NCI-H2107 treated with DMSO at 0.1 percent for 48 hours (cell line): ENCODE results near the gene PLXDC2.
"Not testable (repeated sequence)": the region's sequence is repeated elsewhere in the genome, so short reads cannot be mapped to it uniquely, and the experiment has no call there.

ENCODE experiments used
- DNase-seq: peaks from one replicate; lab custom pipeline; 2025; ENCODE audit not compliant: unreplicated experiment; lab: John Stamatoyannopoulos, UW

Gene PLXDC2

DNA sequence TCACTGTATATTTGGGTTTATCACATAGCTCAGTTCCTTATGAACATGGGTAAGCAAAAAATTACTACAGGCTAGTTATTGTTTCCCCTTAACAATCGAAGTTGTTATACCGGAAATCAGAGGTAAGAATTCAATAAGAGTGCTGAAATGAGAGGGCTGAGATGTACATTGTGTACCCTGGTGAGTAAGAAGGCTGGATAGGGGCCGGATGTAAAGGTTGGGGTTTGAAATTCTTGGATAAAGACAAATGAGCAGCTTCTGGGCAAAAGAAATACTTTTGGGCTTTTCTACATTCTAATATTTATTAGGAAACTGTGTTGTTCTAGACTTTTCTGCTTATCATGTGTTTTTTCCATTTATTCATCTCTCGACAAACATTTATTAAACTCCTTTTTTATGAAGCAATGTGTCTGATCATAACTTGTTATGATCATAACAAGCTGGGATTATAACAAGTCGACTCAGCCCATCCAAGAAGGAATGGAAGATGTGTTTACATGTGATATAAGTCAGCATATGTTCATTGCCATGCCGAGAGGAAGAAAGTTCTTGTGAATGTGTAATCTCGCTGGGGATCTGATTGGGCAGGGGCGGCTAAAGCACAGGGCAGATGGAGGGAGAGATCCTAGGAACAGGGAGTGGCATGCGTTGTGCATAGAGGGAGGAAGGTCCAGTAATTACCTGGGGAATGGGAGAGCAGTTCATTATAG, 155.3 kb downstream of the PLXDC2 start:
- no peak for DNase-seq

DNA sequence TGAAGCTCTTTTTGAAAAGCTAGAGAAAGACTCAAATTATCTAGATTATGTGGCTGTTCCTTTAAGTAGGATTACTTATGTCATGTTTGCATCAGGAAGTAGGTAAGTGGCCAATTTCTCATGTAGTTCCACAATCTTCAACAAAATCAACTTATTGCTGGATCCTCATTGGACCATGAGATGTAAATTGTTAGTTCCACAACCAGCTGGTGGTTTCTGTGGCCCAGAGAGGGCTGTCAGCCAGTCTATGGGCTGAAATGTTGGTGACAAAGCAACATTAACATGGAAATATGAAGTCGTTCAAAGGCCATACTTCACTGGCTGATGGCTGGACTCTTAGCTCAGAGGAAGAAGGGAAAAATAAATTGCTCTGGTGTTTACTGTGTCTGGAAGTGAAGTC, 157.9 kb downstream of the PLXDC2 start:
- DNase-seq = no peak

DNA sequence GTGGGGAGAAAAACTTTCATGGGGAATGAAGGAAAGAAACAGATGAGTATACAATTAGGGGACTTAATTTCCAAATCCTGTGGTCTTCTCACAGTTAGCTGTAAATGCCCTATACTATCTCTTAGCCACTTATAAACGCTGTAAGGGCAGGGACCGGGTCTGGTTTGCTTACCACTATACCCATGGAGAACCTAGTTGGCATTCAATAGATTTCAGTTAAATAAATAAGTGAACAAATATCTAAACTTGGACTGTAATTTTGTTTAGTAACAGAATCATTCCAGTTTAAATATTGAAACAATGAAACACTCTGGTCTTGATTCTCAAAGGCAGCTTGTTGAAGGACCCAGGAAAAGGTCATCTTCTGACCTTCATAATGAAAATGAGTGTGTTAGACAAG, 158.3 kb downstream of the PLXDC2 start:
- DNase-seq = no peak

DNA sequence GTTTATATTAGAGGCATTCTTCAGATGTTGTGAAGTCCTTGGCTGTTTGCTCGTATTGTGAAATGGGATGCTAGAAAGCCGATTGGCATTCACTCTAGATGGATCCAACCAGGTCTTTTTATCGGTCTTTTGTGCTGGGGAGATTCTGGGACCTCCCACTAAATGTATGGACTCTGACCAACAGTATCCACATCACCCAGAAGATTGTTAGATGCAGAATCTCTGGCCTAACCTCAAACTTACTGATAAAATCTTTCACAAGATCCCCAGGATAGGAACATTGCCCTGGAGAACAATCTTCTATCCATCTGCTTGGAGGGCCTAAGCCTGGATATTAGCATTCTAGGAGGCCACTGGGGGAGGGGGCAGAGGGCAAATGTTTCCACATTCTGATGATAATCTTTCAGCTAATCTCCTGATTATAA, 160.9 kb downstream of the PLXDC2 start:
- DNase-seq = no peak

DNA sequence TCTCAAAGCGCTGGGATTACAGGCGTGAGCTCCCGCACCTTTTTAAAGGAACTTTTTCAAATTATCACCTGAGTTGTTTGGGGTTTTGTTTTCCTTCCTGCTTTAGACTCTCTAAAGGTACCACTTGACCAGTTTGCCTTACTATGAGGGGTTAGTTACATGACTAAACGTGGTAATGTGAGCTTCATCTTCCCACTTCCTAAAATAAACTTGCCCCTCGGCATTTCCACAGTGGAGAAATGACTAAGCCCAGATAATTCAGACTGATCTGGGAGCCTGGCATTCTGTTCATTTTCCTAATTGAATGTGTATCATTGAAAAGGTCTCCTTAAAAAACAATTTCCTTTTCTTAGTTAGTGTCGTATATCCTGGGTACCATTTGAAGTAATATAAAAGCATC, 163.4 kb downstream of the PLXDC2 start:
- DNase-seq = no peak

DNA sequence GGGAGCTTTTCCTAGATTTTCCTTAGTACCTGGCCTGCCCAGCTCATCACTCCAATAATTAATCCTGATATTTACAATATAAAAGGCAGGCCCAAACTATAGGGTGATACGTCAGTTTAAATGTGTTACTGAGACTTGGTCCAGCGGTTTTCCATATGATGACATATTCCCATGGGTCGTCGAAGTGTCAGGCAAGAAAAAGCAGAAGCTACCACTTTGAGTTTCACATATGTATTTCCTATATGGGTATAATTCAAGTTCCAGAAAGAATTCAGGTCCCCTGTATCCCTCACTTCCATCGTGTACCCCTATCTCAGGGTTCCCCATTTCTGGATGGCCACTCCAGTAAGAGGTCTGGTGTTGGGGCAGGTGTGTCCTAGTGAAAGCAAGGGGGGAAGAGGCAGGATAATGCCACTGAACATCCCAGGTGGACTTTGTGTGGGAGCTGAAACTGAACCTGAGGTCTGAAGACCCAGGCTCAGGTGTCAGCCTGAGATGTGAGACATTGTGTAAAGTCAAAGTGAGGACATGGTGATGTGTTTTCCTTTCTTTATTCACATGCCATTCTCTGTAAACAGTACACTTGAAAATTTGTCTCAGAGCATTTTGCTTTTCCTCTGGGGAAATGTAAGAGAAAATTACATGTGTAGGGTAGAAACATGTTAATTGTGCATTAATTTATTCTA, 167.8 kb downstream of the PLXDC2 start:
- no peak for DNase-seq

DNA sequence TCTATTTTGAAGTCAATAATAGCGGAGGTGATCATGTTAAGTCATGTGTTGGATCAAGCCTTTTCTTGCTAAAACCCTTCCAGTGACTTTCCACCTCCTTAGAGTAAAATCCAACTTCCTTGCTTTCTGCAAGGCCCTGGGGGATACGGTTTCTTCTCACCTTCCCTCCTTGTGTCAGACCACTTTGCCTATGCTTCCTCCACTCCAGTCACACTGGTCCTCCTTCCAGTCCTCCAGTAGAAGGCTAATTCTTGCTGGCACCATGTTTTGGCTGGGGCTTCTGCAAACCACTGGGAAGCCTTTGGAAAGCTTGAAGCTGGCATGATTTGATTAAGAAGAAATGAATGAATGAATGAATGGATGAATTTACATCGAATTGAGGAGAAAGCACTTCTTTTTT, 169.5 kb downstream of the PLXDC2 start:
- DNase-seq = no peak

DNA sequence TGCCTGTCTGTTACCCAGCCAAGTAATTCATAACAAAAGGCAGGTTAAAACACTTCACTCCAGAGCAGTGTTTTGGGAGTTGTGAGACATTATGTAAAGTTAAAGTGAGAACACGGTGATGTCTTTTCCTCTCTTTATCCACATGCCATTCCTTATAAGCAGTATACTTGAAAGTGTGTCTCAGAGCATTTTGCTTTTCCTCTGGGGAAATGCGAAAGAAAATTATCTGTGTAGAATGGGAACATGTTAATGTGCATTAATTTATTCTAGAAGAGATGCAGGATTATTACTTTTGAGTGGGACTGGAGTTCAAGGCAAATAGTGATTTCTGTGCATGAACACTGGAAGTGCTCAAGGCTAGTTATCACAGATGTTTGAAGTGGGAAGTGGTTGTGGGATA, 170.4 kb downstream of the PLXDC2 start:
- DNase-seq = no peak

DNA sequence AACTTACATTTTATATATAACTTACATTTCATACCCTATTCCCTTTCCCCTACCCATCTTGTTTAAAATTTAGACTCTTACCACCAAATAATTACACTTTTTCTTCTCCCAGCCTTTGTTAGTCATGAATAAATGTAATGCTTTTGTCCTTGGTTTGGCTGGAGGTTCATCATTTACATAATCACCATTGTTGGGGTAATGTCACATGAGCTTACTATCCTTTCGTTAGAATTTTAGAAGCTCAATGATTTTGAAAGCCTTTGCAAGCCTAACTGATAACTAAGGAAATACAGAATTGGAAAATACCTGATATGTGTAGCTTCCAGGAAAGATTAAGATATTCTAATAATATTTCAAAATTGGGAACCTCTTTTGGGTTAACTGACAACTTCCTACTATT, 171.7 kb downstream of the PLXDC2 start:
- DNase-seq = no peak

DNA sequence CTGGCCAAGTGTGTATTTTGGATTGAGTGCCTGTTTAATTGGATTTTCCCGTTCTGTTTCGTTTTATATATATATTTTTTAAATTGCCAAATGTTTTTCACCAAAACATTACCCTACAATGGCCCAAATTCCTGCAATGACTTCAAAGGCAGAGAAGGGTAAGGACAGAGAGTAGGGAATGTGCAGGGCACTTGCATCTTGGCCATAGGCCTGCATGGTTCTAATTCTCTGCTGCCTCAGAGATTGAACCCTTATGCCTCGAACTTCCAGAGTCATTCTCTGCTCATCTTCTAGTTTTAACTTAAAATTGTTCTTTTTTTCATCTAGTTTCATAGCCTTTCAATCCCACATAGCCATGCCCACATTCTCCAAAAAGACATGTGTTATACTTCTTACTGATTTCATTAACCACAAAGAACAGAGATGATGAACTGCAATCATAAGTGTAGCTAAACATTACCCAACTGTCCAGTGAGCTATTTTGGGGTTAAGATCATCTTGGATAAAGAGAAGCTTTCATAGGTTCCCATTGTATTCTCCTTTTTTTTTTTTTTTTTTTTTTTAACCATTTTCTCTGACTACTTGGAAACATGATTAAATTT, 177.6 kb downstream of the PLXDC2 start:
- DNase-seq = no peak

DNA sequence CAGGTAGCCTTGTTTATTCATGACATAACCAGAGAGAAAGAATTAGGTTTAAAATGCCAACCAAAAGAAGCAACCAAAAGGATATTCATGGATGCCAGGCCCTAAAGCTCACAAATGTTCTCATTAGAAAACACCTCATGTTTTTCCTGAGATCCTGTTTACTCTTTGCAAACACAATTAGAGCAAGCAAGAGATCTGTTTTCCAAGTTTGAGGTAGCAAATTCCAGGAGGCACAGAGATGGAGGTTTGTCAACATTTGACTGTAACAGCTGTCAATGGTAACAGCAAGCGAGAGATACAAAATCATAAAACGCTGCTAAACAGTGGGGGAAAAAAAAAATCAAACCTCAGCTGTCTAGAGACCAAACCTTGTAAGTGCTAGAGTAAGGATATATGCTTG, 182.2 kb downstream of the PLXDC2 start:
- no peak for DNase-seq

DNA sequence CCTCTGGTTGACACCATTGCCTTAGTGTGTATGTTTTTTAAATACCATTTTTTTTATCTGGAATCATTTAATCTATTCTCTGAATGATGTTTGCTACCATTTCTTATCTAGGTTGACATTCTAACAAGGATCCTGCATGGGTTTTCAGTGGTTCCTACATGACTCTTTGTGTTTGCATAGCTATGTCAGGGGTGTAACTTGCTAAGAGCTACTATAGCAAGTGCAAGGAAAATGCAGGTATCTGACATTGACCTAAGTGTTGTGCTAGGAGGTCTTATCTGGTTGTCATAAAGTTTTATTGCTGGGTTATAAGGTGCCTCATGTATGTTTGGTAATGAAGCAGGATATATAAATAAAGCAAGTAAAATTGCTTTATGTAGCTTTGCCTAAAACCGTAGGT, 183.2 kb downstream of the PLXDC2 start:
- DNase-seq = no peak

DNA sequence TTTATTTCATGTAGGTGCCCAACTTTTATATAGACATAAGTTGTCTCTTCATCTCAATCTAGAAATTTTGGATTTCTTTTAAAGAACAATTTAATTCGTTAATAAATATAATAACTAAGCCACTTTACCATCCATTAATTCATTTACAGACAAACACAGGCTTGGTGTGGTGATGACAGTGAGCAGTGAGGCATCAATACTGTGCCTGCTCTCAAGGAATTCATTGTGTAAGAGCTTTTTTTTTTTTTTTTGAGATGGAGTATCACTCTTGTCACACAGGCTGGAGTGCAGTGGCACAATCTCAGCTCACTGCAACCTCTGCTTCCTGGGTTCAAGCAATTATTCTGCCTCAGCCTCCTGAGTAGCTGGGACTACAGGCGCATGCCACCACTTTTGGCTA, 185.8 kb downstream of the PLXDC2 start:
- not testable (repeated sequence) for DNase-seq

DNA sequence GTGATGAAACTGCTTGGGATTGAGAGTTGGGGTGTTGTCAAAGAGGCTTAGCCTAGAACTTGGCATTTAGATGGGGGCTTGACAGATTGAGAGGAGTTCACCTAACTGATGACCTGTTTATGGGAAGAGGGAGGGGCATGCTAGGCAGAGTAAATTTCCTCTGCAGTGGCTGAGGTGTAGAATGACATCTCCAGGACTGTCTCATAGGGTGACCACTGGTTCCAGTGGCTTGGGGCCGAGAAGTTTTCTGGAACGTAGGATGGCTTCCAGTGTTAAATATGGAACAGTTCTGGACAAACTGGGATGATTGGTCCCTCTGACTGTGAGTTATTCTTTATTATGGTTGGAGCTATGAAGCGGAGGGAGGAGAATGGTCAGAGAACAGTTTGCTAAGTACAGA, 186.4 kb downstream of the PLXDC2 start:
- no peak for DNase-seq

DNA sequence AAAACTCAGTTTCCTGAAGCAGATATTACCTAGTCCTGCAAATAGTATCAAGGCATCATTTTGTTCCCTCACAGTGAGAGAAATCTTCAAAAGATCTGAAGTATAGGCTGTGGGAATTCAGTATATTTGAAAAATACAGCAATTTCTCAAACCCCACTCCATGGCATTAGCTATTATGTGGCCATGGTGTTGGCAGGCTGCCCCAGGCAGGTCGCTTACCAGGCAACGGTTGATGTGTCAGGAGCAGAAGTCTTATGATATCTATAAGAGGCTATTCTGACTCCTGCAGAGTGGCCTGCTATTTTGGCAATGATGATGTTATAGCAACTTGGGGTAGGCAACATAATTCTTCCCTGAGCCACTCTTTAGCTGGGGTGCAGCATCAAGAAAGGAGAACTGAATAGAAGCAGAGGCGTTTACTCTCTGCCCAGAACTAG, 187.9 kb downstream of the PLXDC2 start:
- no peak for DNase-seq

DNA sequence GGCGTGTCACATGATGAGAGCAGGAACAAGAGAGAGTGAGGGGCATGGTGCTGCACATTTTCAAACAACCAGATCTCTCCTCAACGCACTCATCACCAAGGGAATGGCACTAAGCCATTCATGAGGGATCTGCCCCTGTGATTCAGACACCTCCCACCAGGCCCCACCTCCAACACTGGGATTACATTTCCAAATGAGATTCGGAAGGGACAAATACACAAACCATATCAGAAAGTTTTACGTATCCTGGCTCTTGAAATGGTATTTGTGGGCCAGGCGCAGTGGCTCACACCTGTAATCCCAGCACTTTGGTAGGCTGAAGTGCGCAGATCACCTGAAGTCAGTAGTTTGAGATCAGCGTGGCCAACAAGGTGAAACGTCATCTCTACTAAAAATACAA, 189.4 kb downstream of the PLXDC2 start:
- DNase-seq = no peak

DNA sequence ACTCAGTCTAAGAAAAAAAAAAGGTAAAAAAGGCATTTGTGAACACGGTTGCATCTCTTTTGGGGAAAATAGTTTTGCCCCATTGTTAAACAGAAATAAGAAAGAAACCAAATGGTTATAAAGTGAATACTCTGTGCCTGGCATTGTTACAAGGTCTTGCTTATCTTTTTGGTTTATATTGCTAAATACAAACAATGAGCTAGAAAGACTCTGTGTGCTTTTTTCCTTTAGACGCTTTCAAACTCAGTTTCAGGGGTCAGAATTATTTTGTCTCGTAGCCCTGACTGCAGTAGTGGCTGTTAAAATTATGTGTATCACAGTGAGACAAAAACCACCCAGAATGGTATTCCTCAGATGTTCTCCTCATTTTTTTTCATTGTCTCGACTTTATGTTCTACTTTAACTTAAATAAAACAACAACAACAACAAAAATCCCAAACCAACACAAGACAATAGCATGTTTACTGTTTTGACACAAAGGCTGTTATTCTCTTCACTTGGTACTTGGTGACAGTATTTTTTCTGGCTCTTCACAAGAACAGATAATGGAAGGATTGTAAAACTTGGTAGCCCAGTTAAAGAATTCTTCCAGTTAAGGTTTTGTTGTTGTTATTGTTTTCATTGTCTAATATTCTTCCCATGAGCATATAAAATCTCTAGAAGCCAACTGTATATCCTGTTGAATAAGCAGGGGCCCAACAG, 190.1 kb downstream of the PLXDC2 start:
- DNase-seq = no peak

DNA sequence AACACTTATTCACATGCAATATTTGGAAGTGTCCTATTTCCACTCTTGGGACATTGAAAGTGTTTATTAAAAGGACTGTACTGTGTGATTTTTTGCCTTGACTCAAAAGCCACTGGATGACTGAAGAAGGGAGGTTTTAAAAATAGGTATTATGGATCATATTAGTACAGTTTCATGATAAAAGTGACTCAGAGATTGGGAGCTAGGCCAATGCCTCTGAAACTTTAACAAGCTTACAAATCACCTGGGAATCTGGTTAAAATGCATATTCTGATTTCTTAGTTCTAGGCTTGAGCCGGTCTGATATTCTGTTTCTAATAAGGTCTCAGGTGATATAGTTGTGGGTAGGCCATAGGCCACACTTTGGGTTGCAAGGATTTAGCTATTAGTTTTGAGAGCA, 191.2 kb downstream of the PLXDC2 start:
- DNase-seq = no peak

DNA sequence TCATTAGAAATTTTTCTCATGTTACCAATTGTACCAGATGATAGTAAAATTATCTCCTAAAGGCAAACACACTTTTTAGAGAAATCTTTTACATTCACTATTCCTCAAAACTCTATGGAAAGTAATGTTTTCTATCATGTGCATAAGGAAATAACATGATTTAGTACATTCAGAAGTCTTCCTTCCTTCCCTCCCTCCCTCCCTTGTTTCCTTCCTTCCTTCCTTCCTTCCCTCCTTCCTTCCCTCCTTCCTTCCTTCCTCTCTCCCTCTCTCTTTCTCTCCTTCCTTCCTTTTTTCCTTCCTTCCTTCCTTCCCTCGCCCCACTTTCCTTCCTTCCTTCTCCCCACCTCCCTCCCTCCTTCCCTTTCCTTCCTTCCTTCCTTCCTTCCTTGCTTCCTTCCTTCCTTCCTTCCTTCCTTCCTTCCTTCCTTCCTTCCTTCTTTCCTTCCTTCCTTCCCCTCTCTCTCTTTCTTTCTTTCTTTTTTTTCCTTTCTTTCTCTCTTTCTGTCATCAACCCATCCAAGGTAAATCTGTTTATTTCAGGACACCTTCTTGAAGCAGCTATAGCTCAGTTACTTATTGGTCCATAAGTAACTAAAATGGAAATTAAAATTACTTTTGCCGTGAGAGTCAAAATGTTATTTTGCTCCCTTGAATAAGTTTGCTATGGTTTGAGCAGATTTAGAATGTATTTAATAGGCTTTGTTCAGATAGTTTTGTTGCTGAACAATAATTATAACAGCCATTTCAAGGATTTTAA, 197.9 kb downstream of the PLXDC2 start:
- no peak for DNase-seq

DNA sequence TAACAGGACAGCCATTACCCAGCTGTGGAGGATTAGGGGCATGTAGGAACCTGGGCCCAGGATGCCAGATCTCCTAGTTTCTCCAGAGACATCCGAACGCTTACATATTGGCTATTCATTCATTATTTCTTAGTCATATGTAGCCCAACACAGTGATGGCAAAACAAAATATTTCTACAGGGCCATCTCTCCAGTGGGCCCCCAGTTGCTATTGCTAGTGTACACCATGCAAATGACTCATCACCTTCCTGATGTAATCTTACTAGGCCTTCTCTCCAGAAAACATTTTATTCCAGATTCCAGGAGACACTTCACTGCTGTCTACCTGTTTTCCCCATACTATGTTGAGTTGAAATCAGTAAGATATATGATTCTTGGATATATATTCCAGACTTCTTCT, 201.7 kb downstream of the PLXDC2 start:
- no peak for DNase-seq

DNA sequence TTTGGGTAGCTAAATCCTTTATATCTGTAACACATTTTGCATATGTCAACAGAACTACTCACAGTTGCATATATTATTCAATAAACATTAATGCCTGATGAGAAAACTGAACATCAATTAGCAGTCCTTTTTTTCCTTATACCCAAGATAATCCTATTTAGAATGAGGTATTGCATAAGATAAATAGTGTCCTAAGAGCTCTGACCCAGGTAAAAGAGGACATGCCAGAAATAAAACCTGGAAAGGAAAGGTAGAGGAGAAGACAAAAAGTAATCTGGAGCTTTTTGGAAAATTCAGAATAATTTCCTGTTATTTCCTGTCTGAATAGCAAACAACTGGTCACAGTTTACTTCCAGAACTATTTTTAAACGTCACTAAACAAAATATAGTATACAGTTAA, 204.4 kb downstream of the PLXDC2 start:
- DNase-seq = no peak
